ENCODE data around the gene FANCE.
A peak's percentile ranks its signal among the peaks of the same experiment; 100 is the strongest.

The FANCE gene

GRCh38 chr6:35439308-35439707 is 12.8 kb upstream of the FANCE start:
- CTCF ChIA-PET, result interaction anchor here (4.1 kb wide), 1 partner anchor 20 kb away, joined by 14 read pairs; no protein-coding TSS in a partner anchor
- Mint-ChIP-seq H3K4me3 (no peak overlapping the region), H3K27me3 (peaks cover 31% of the 10 kb centered on the region), H3K27ac (no peak overlapping the region), H3K9me3 (no peaks in the 10 kb centered on the region), H3K4me1 (no peaks in the 10 kb centered on the region), H3K36me3 (no peaks in the 10 kb centered on the region)
- DNase-seq, result no peak

- H3K27ac Mint-ChIP-seq, result no peak overlapping the region
- peaks cover 13% of the 10 kb centered on the region for H3K4me1 Mint-ChIP-seq
- H3K4me3 Mint-ChIP-seq, result no peak overlapping the region
- CTCF ChIA-PET, result interaction anchor here (1.2 to 4.1 kb wide), 2 partner anchors 16 to 21 kb away, joined by 4 to 14 read pairs; no protein-coding TSS in a partner anchor
- H3K36me3 Mint-ChIP-seq, result no peaks in the 10 kb centered on the region
- H3K27me3 Mint-ChIP-seq, result peaks cover 35% of the 10 kb centered on the region
- no peak for DNase-seq
- no peaks in the 10 kb centered on the region for H3K9me3 Mint-ChIP-seq
Observed at GRCh38 chr6:35441205-35441604, 10.9 kb upstream of the FANCE start.

- Mint-ChIP-seq H3K4me1 (peaks cover 16% of the 10 kb centered on the region), H3K9me3 (no peaks in the 10 kb centered on the region), H3K27me3 (peaks cover 34% of the 10 kb centered on the region), H3K27ac (no peak overlapping the region), H3K36me3 (no peaks in the 10 kb centered on the region), H3K4me3 (no peak overlapping the region)
- CTCF ChIA-PET, result interaction anchor here (4.1 kb wide), 1 partner anchor 22 kb away, joined by 14 read pairs; no protein-coding TSS in a partner anchor
- no peak for DNase-seq
Observed at GRCh38 chr6:35441642-35442041, 10.5 kb upstream of the FANCE start.

GRCh38 chr6:35442693-35443092 is 9.4 kb upstream of the FANCE start:
- Mint-ChIP-seq H3K4me1 (peaks cover 16% of the 10 kb centered on the region), H3K27me3 (peaks cover 31% of the 10 kb centered on the region), H3K4me3 (no peak overlapping the region), H3K27ac (no peak overlapping the region), H3K9me3 (no peaks in the 10 kb centered on the region), H3K36me3 (no peaks in the 10 kb centered on the region)
- no peak for DNase-seq
- CTCF ChIA-PET, result interaction anchor here (0.7 to 3.4 kb wide), 2 partner anchors 23 to 101 kb away, joined by 3 to 14 read pairs; partner anchors contain the start of gene PPARD

GRCh38 chr6:35443341-35444030 is 8.7 kb upstream of the FANCE start:
- DNase-seq, result no peak
- Mint-ChIP-seq H3K36me3 (no peaks in the 10 kb centered on the region), H3K27me3 (peaks cover 28% of the 10 kb centered on the region), H3K4me3 (no peak overlapping the region), H3K4me1 (peaks cover 19% of the 10 kb centered on the region), H3K9me3 (no peaks in the 10 kb centered on the region), H3K27ac (no peak overlapping the region)
- CTCF ChIA-PET, result interaction anchor here (0.7 to 3.4 kb wide), 2 partner anchors 23 to 102 kb away, joined by 3 to 14 read pairs; partner anchors contain the start of gene PPARD

- CTCF ChIA-PET, result interaction anchor here (1.1 to 5.7 kb wide), 4 partner anchors 26 to 152 kb away, joined by 4 to 114 read pairs (median 10); partner anchors contain the start of genes DEF6 and PPARD
- Mint-ChIP-seq H3K27ac (no peak overlapping the region), H3K9me3 (no peaks in the 10 kb centered on the region), H3K27me3 (peaks cover 42% of the 10 kb centered on the region), H3K4me1 (peaks cover 29% of the 10 kb centered on the region), H3K4me3 (no peak overlapping the region), H3K36me3 (no peaks in the 10 kb centered on the region)
- peak; percentile 67 for DNase-seq
Observed at GRCh38 chr6:35445691-35446090, 6.4 kb upstream of the FANCE start.

GRCh38 chr6:35448191-35448590 is 3.9 kb upstream of the FANCE start:
- CTCF ChIA-PET, result interaction anchor here (0.8 to 8.9 kb wide), 9 partner anchors 11 to 288 kb away, joined by 3 to 114 read pairs (median 4); partner anchors contain the start of genes DEF6 and PPARD
- DNase-seq, result no peak
- Mint-ChIP-seq H3K9me3 (no peaks in the 10 kb centered on the region), H3K27me3 (peaks cover 46% of the 10 kb centered on the region), H3K27ac (no peak overlapping the region), H3K4me1 (peaks cover 49% of the 10 kb centered on the region), H3K36me3 (peaks cover 2% of the 10 kb centered on the region), H3K4me3 (no peak overlapping the region)

GRCh38 chr6:35449287-35449881 is 2.8 kb upstream of the FANCE start:
- peaks cover 61% of the 10 kb centered on the region for H3K4me1 Mint-ChIP-seq
- no peaks in the 10 kb centered on the region for H3K9me3 Mint-ChIP-seq
- H3K4me3 Mint-ChIP-seq, result no peak overlapping the region
- no peak overlapping the region for H3K27ac Mint-ChIP-seq
- peaks cover 7% of the 10 kb centered on the region for H3K36me3 Mint-ChIP-seq
- peak; percentile 52 for DNase-seq
- peaks cover 42% of the 10 kb centered on the region for H3K27me3 Mint-ChIP-seq
- CTCF ChIA-PET, result interaction anchor here (0.7 to 8.9 kb wide), 23 partner anchors 13 to 287 kb away, joined by 3 to 114 read pairs (median 4); partner anchors contain the start of genes DEF6, PPARD and RPL10A

- Mint-ChIP-seq H3K36me3 (peaks cover 17% of the 10 kb centered on the region), H3K27ac (no peak overlapping the region), H3K27me3 (peaks cover 30% of the 10 kb centered on the region), H3K4me3 (peak overlapping the region; percentile 80), H3K9me3 (no peaks in the 10 kb centered on the region), H3K4me1 (peaks cover 57% of the 10 kb centered on the region)
- DNase-seq, result no peak
- CTCF ChIA-PET, result interaction anchor here (0.7 to 8.9 kb wide), 12 partner anchors 14 to 155 kb away, joined by 3 to 114 read pairs (median 5); partner anchors contain the start of genes DEF6, PPARD and RPL10A
Observed at GRCh38 chr6:35451354-35452182, 570 bp upstream of the FANCE start.

- CTCF ChIA-PET, result interaction anchor here (0.6 to 8.9 kb wide), 3 partner anchors 45 to 157 kb away, joined by 3 to 113 read pairs (median 9); partner anchors contain the start of gene DEF6
- Mint-ChIP-seq H3K27ac (peak overlapping the region; percentile 80), H3K27me3 (peaks cover 30% of the 10 kb centered on the region), H3K4me3 (peak overlapping the region; percentile 77), H3K9me3 (no peaks in the 10 kb centered on the region), H3K4me1 (peaks cover 58% of the 10 kb centered on the region), H3K36me3 (peaks cover 23% of the 10 kb centered on the region)
- no peak for DNase-seq
Observed at GRCh38 chr6:35453236-35453635, 1.1 kb downstream of the FANCE start.

- Mint-ChIP-seq H3K9me3 (no peaks in the 10 kb centered on the region), H3K4me3 (peak overlapping the region; percentile 6), H3K27ac (no peak overlapping the region), H3K4me1 (peaks cover 52% of the 10 kb centered on the region), H3K27me3 (peaks cover 25% of the 10 kb centered on the region), H3K36me3 (peaks cover 28% of the 10 kb centered on the region)
- CTCF ChIA-PET, result interaction anchor here (1.3 to 8.9 kb wide), 3 partner anchors 11 to 158 kb away, joined by 3 to 113 read pairs (median 9); partner anchors contain the start of gene DEF6
- no peak for DNase-seq
Observed at GRCh38 chr6:35454391-35455110, 2.4 kb downstream of the FANCE start.

GRCh38 chr6:35457907-35458306 is 5.8 kb downstream of the FANCE start:
- Mint-ChIP-seq H3K4me3 (no peak overlapping the region), H3K36me3 (peaks cover 40% of the 10 kb centered on the region)
- DNase-seq, result no peak

GRCh38 chr6:35461270-35461669 is 9.1 kb downstream of the FANCE start:
- H3K4me3 Mint-ChIP-seq, result no peak overlapping the region
- H3K27me3 Mint-ChIP-seq, result no peaks in the 10 kb centered on the region
- no peak for DNase-seq
- no peaks in the 10 kb centered on the region for H3K9me3 Mint-ChIP-seq
- H3K36me3 Mint-ChIP-seq, result peaks cover 39% of the 10 kb centered on the region
- peaks cover 3% of the 10 kb centered on the region for H3K4me1 Mint-ChIP-seq
- CTCF ChIA-PET, result no interaction called here
- no peak overlapping the region for H3K27ac Mint-ChIP-seq

More at GRCh38 chr6:35457907-35458306, 5.8 kb downstream of the FANCE start:
- H3K27ac Mint-ChIP-seq, result peak overlapping the region; percentile 1
- CTCF ChIA-PET, result interaction anchor here (0.6 to 2.2 kb wide), 4 partner anchors 10 to 182 kb away, joined by 3 to 9 read pairs (median 4); partner anchors contain the start of genes PPARD and RPL10A
- H3K4me1 Mint-ChIP-seq, result peaks cover 30% of the 10 kb centered on the region
- no peaks in the 10 kb centered on the region for H3K27me3 Mint-ChIP-seq
- no peaks in the 10 kb centered on the region for H3K9me3 Mint-ChIP-seq
